MM.1S (cell line): ENCODE results near the gene OSBPL2.

Experiments used
- EZH2 ChIP-seq: fragments of 300-600 bp; sonication (generic); optimal IDR thresholded peaks from 2 replicates; pipeline ENCODE3; 2017; ENCODE audit warnings: low read depth, mild to moderate bottlenecking, antibody characterized with exemption, low read length, mixed read lengths
- TF ChIP-seq, protein P1 (sequence below): fragments of 300-600 bp; sonication (generic); IDR thresholded peaks from 2 replicates; pipeline ENCODE4 v1.5.1; 2016; ENCODE audit warnings: antibody characterized with exemption, low read length, mixed read lengths

DNA sequence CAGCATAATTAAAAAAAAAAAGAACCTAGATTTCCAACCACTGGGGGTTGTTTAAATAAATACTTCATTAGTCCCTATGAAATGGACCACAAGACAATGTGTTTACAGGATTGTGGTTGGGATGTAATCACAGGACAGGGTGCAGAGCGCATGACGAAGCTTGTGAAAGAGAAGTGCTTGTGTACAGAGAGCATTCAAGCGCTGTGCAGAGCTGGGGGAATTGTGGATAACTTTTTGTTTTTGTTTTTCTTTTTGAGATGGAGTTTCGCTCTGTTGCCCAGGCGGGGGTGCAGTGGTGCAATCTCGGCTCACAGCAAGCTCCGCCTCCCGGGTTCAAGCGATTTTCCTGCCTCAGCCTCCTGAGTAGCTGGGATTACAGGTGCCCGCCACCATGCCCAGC lies 106.5 kb downstream of the OSBPL2 start:
- TF ChIP-seq, protein P1, sequence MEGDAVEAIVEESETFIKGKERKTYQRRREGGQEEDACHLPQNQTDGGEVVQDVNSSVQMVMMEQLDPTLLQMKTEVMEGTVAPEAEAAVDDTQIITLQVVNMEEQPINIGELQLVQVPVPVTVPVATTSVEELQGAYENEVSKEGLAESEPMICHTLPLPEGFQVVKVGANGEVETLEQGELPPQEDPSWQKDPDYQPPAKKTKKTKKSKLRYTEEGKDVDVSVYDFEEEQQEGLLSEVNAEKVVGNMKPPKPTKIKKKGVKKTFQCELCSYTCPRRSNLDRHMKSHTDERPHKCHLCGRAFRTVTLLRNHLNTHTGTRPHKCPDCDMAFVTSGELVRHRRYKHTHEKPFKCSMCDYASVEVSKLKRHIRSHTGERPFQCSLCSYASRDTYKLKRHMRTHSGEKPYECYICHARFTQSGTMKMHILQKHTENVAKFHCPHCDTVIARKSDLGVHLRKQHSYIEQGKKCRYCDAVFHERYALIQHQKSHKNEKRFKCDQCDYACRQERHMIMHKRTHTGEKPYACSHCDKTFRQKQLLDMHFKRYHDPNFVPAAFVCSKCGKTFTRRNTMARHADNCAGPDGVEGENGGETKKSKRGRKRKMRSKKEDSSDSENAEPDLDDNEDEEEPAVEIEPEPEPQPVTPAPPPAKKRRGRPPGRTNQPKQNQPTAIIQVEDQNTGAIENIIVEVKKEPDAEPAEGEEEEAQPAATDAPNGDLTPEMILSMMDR = no peak
- no peak for TF ChIP-seq EZH2
